NT2/D1 (cell line): ENCODE data around the gene CHCHD4.

Experiments used
- SUZ12 ChIP-seq: IDR thresholded peaks from 2 replicates; pipeline ENCODE4 v1.6.1; 2011; ENCODE audit not compliant: insufficient read length, insufficient read depth; ENCODE audit errors: extremely low read depth
- YY1 ChIP-seq: IDR thresholded peaks from 2 replicates; pipeline ENCODE4 v1.6.1; 2011; ENCODE audit not compliant: insufficient read length, insufficient read depth
- ZNF274 ChIP-seq: IDR thresholded peaks from 2 replicates; pipeline ENCODE4 v1.6.1; 2011; ENCODE audit warnings: mild to moderate bottlenecking, low read depth, low read length

DNA sequence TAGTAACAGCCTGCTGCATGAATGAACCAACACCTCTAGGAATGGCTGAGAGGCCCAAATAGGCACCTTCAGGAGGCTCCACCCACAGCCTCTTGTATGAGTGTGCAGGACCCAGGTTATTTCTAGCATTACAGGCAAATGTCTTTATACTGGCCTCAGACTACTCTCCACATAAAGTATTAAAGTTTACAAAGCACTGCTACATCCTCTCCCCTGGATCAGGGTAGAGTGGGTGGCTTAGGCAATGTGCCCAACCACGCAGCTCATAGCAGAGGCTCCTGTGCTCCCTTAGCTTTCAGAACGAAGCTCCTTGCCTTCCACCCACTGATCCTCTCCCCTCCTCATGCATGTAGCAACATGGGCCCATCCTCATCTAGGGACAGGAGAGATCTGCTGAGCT is 16.5 kb upstream of the CHCHD4 start:
- TF ChIP-seq ZNF274 (no peak), YY1 (no peak), SUZ12 (no peak)
